ENCODE measurements around the gene BCAM.

BCAM gene

GRCh38 chr19:44863990-44864389 lies 55.1 kb downstream of the BCAM start:
- Histone ChIP-seq H3K27ac (replicated peaks) (no peak overlapping the region), H3K4me3 (replicated peaks; ENCODE audit: insufficient read depth, low read length) (no peak overlapping the region), H3K27me3 (ENCODE audit: insufficient read depth, poor library complexity, severe bottlenecking) (no peaks in the 10 kb centered on the region)
- no peak for DNase-seq (ENCODE audit: low read depth in 1 of 2, low spot score in 1 of 2)
- TF ChIP-seq CTCF (IDR thresholded peaks at IDR 0.05; ENCODE audit: insufficient read depth, low read length) (no peak), SPI1 (IDR thresholded peaks at IDR 0.05; ENCODE audit: borderline replicate concordance, low read depth) (no peak), POLR2AphosphoS5 (IDR thresholded peaks at IDR 0.05; ENCODE audit: low read depth) (no peak), REST (IDR thresholded peaks at IDR 0.05; ENCODE audit: insufficient replicate concordance, low read depth) (no peak), GABPA (IDR thresholded peaks at IDR 0.05; ENCODE audit: low read depth) (no peak)

GRCh38 chr19:44865196-44865767 lies 56.4 kb downstream of the BCAM start:
- no peak overlapping the region for H3K4me3 ChIP-seq (replicated peaks; ENCODE audit: insufficient read depth, low read length)
- H3K27ac ChIP-seq (replicated peaks) = no peak overlapping the region
- TF ChIP-seq GABPA (IDR thresholded peaks at IDR 0.05; ENCODE audit: low read depth) (no peak), SPI1 (IDR thresholded peaks at IDR 0.05; ENCODE audit: borderline replicate concordance, low read depth) (no peak), POLR2AphosphoS5 (IDR thresholded peaks at IDR 0.05; ENCODE audit: low read depth) (no peak), CTCF (IDR thresholded peaks at IDR 0.05; ENCODE audit: insufficient read depth, low read length) (no peak), REST (IDR thresholded peaks at IDR 0.05; ENCODE audit: insufficient replicate concordance, low read depth) (no peak)
- DNase-seq (ENCODE audit: low read depth in 1 of 2, low spot score in 1 of 2) = no peak
- H3K27me3 ChIP-seq (ENCODE audit: insufficient read depth, poor library complexity, severe bottlenecking) = no peaks in the 10 kb centered on the region

DNA sequence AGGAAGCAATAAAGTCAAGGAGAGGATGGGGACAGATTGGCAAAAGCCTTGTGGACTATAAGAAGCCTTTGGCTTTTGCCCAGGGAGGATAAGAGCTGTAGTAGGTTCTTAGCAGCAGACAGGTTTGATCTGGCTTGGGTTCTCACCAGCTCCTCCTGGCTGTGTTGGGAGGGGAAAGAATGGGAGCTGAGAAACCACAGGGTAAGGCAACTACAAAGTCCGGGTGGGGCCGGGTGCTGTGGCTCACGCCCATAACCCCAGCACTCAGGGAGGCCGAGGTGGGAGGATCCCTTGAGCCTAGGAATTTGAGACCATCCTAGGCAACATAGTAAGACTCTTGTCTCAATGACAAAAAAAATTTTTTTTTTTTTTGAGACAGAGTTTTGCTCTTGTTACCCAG lies 57.8 kb downstream of the BCAM start:
- no peak for TF ChIP-seq REST (IDR thresholded peaks at IDR 0.05; ENCODE audit: insufficient replicate concordance, low read depth)
- TF ChIP-seq POLR2AphosphoS5 (IDR thresholded peaks at IDR 0.05; ENCODE audit: low read depth) = no peak
- TF ChIP-seq GABPA (IDR thresholded peaks at IDR 0.05; ENCODE audit: low read depth) = no peak
- no peak overlapping the region for H3K27ac ChIP-seq (replicated peaks)
- DNase-seq (ENCODE audit: low read depth in 1 of 2, low spot score in 1 of 2) = no peak
- no peak overlapping the region for H3K4me3 ChIP-seq (replicated peaks; ENCODE audit: insufficient read depth, low read length)
- H3K27me3 ChIP-seq (ENCODE audit: insufficient read depth, poor library complexity, severe bottlenecking) = no peaks in the 10 kb centered on the region
